Omental fat pad (tissue), 4 donors: ENCODE measurements around the gene UROC1. TPM values are rescaled to one million over a fixed set of nuclear protein-coding genes. Genes with fewer than 3 reads are reported as not detected.

Experiments
- ATAC-seq: fragments of 150-250 bp; one replicate; pipeline ENCODE4 v1.9.1; 2016; ENCODE audit warnings: mild to moderate bottlenecking, moderate library complexity; ENCODE audit not compliant: low FRiP score
- DNase-seq: peaks from one replicate; pipeline ENCODE4 v3.0.0-alpha.2; 2019; ENCODE audit warnings: low spot score
- total RNA-seq, 4 donors: library from RNA; depleted of rRNA; stranded (reverse); fragments of >200 nt; gene quantifications; one replicate each; pipeline ENCODE4 v1.1.0, GENCODE V29; 2016
- TF ChIP-seq, protein P1 (sequence below), 3 donors: fragments of 450-650 bp; IDR thresholded peaks; one replicate each; pipeline ENCODE4 v1.5.1; 2016 to 2017; ENCODE audit warnings: antibody characterized with exemption in 3 of 3, mild to moderate bottlenecking in 3 of 3, moderate library complexity in 2 of 3

UROC1 gene
- total RNA-seq, 4 donors from 2014 or later: not detected

DNA sequence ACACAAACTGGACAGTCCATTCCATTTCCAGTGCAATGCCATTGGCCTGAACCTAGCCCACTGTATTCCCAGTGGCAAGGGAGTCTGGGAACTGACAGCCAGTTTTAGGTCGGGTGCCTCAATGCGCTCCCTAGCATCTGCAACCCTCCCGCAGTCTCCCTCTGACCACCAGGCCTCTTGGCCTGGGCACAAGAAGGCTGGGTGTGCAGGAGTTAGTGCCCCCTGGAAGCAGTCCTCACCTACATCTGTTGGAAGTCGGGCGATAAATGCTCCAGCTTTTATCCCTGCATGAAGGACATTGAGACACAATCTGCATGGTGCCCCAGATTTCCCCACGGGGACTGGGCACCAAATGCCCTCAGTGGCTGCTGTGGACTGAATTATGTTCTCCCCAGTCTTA, 28.4 kb upstream of the UROC1 start:
- TF ChIP-seq, protein P1, sequence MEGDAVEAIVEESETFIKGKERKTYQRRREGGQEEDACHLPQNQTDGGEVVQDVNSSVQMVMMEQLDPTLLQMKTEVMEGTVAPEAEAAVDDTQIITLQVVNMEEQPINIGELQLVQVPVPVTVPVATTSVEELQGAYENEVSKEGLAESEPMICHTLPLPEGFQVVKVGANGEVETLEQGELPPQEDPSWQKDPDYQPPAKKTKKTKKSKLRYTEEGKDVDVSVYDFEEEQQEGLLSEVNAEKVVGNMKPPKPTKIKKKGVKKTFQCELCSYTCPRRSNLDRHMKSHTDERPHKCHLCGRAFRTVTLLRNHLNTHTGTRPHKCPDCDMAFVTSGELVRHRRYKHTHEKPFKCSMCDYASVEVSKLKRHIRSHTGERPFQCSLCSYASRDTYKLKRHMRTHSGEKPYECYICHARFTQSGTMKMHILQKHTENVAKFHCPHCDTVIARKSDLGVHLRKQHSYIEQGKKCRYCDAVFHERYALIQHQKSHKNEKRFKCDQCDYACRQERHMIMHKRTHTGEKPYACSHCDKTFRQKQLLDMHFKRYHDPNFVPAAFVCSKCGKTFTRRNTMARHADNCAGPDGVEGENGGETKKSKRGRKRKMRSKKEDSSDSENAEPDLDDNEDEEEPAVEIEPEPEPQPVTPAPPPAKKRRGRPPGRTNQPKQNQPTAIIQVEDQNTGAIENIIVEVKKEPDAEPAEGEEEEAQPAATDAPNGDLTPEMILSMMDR (IDR thresholded peaks at IDR 0.05): no peak
- ATAC-seq (no peak), DNase-seq (peak; percentile 11)

DNA sequence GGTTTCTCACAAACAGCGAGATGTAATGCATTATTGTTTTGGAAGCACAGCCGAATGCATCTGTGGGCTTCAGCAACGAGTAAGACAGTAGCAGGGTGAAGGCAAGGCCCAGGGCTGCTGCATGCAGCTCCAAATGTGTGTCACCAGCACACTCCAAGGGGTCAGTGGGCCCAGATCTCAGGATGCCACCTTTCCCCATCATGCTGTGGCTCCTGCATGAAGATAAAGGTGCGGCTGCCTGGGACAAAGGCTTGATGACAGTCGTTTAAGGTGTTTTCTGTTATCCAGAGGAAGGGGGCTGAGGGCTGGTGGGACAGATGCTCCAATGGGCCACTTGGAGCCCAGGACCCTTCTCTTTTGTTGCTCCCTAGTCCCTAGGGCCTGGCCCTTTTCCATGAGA, 28.0 kb upstream of the UROC1 start:
- DNase-seq (no peak), ATAC-seq (no peak)
- TF ChIP-seq, protein P1 (IDR thresholded peaks at IDR 0.05): no peak

DNA sequence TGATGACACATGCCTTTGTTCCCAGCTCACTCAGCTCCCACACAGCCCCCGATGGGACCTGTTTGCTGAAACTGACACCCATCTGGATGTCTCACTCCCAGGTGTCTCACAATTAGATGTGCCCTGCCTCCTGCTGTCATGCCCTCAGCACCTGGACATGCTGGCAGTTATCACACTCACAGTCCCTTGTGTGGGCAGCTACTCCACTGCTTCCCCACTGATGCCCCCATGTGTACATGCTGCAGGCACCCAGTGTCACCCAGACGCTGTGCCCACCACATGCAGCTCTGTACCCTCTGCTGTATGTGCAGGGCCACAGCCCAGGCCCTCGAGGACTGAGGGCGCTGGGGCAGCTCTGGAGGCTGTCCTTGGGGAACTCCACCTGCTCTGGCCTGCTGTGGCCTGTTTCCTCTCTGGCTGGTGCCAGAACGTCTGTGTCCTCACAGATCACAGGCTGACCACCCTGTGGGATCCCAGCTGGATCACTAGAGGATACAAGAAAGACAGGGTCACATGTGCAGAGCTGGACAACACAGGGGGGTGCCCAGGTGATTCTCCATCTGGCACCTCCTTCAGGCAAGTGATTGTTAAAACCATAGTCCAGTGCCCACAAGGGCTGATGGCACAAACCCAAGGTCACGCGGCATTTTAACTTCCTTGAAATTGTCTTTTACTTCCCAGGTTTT, 27.2 kb upstream of the UROC1 start:
- TF ChIP-seq, protein P1 (IDR thresholded peaks at IDR 0.05): no peak
- DNase-seq (peak; percentile 20), ATAC-seq (no peak)

DNA sequence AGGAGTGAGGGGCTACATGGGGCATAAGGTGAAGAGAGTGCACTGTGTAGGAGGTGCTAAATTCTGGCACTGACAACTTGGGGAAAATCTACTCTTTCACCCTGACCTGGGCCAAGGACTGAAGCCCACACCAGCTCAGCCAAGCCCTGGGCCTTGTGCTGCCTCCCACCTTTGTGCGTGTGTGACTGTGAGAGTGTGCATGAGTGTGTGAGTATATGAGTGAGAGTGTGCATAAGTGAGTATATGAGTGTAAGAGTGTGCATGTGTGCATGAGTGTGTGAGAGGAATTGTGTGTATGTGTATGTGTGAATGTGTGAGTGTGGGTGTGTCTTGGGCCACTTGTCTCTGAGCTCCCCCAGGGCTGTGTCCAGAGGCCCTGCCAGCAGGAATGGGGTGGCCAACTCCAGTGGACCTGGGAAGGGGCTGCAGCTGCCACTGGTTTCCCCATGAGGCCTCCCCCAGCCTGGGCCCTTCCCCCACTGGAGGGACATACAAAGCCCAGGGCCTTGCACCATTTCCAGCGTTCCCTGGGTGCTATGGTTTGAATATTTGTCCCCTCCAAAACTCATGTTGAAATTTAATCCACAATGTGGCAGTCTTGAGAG, 26.0 kb upstream of the UROC1 start:
- TF ChIP-seq, protein P1 (IDR thresholded peaks at IDR 0.05): no peak
- ATAC-seq: no peak
- no peak for DNase-seq

DNA sequence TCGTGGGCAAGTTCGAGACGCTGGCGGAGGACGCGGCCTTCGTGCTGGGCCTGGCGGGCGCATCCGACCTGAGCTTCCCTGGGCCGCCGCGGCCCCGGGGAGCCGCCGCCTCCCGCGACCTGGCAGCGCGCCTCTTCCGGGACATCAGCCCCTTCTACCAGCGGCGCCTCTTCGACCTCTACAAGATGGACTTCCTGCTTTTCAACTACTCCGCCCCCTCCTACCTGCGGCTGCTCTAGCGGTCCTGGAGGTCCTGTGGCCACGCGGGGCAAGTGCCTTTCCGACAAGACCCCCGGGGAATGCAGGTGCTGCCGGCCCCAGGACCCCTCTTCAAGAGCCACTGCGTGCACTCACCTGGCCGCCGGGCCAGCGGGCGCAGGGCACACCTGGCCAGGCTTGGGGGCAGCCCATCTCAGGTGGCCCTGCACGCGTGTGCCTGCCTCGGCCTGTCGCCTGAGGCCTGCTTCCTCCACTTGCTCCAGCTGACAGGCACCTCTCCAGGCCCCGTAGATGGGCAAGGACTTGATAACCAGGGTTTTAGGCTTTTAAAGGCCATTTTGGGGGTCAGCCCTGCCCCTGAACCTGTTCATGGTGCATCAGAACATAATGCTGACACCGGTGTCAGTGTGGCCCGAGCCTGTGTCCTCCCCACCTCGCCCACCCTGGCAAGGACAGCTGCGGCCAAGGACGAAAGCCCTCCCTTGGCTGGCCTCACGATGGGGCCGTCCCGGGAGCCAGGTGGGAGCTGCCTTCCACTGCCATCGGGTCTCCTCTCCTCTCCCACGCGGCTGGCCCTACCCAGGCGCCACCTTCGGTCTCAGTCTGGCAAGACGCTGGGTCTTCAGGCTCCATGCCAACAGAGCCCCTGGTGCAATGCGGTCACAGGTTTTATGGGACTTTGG, 25.0 kb upstream of the UROC1 start:
- ATAC-seq (no peak), DNase-seq (peak; percentile 14)
- TF ChIP-seq, protein P1 (IDR thresholded peaks at IDR 0.05): no peak

DNA sequence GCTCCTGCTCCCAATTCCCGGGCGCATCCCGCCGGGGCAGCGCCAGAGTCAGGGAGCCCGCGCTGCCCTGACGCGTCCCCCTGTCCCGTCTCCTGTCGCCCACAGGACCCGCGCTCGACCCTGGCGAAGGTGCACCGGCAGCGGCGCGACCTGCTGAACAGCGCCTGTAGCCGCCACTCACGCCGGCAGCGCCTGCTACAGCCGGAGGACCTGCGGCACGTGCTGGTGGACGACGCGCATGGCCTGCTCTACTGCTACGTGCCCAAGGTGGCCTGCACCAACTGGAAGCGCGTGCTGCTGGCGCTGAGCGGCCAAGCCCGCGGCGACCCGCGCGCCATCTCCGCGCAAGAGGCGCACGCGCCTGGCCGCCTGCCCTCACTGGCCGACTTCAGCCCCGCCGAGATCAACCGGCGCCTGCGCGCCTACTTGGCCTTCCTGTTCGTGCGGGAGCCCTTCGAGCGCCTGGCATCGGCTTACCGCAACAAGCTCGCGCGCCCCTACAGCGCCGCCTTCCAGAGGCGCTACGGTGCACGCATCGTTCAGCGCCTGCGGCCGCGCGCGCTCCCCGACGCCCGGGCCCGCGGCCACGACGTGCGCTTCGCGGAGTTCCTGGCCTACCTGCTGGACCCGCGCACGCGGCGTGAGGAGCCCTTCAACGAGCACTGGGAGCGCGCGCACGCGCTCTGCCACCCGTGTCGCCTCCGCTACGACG, 24.2 kb upstream of the UROC1 start:
- ATAC-seq (no peak), DNase-seq (no peak)

More for the DNA sequence above, 24.2 kb upstream of the UROC1 start:
- TF ChIP-seq, protein P1 (IDR thresholded peaks at IDR 0.05): no peak
